ENCODE results near the gene MATK.

Gene MATK

GRCh38 chr19:3746371-3747056 is 39.7 kb downstream of the MATK start:
- no peak for DNase-seq

GRCh38 chr19:3745363-3746045 is 40.7 kb downstream of the MATK start:
- no peak for DNase-seq

- no peak for DNase-seq
These were observed 42.7 kb downstream of the MATK start for GRCh38 chr19:3743486-3743885.

DNA sequence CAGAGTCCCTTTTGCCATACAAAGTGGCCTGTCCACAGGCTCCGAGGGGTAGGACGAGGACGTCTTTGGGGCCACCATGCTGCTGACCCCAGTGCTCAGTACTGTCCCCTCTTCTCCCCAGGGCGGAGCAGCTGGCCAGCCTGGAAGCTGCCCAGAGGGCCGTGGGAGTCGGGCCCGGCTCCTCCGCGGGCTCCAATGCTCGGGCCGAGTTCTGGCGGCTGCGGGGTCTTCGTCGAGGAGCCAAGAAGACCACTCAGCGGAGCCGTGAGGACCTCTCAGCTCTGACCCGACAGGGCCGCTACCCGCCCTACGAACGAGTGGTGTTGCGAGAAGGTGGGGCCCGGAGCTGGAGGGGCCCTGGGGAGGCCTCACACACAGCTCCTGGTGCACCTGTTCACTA is 45.8 kb downstream of the MATK start:
- DNase-seq: no peak

- no peak for DNase-seq
These were observed 47.5 kb downstream of the MATK start for GRCh38 chr19:3738477-3739220.

DNA sequence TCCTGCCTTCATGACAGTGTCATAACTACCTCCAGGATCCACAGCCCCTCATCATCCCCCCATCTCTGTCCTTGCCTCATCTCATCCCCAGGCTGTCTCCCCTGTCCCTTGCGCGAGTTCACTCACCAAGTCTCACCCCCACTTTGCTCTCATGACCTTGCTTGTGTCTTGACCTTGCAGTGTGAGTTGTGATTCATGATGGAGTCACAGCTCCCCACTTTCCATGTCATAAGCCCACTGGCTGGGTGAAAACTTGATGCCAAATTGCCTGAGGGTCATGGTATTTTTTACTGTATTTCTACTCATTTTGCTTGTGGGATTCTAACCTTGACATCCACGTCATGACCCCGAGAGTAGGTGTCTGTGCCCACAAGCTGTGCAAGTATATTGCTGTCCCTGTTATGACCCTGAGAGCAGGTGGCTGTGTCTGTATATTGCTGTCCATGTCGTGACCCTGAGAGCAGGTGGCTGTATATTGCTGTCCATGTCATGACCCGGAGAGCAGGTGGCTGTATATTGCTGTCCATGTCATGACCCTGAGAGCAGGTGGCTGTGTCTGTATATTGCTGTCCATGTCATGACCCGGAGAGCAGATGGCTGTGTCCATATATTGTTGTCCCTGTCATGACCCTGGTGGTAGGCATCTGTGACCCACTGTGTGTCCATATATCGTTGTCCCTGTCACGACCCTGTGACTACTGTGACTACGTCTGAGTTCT is 48.5 kb downstream of the MATK start:
- no peak for DNase-seq

GRCh38 chr19:3736106-3736724 is 50.0 kb downstream of the MATK start:
- DNase-seq: no peak

DNA sequence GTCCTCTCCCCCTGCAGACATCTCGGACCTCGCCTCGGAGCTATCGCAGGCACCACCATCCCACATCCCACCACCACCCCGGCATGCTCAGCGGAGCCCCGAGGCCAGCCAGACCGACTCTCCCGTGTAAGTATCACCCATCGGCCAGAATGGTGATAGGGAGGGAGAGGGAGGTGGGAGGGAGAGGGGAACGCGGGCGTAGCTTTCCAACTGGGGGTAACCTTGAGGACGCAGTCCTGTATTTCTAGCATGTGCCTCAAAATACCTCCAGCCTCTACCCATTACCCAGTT is 51.9 kb downstream of the MATK start:
- no peak for DNase-seq

DNA sequence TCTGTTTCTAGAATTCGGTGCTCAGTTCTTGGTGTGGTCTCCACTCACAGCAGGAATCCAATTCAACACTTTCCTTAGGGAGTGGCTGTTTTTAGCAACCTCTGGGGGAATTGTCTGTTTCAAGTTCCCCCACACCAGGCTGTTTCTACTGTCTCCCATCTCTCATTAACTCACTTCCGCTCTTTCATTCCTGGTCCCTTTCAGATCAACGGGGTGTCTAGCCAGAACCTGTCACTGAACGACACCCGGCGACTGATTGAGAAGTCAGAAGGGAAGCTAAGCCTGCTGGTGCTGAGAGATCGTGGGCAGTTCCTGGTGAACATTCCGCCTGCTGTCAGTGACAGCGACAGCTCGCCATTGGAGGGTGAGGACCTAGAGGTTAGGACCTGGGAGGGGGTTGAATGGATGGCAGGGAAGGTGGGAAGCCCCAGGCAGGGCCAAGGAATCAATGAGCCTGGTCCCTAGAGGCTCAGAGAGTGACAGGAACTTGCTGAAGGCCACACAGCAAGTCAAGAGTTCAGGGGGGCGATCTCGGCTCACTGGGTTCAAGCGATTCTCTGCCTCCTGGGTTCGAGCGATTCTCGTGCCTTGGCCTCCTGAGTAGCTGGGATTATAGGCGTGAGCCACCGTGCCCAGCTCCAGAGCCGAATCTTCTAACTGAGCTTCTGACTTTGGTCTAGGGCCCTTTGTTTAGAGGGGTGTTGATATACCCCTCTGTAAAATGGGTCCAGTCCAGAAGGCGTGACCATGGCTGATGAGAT is 52.5 kb downstream of the MATK start:
- DNase-seq: no peak

- DNase-seq: no peak
These were observed 54.1 kb downstream of the MATK start for GRCh38 chr19:3732108-3732507.

- DNase-seq: no peak
These were observed 55.7 kb downstream of the MATK start for GRCh38 chr19:3730457-3730958.

All from activated CD4-positive, alpha-beta T cell treated with anti-CD3 and anti-CD28 coated beads, Interleukin-2, Interleukin-6, amounts not matched to agents 100 ng/mL and 50 ng/mL, durations not matched to agents 16 hours and 8 hours (primary cell).